NCI-H2107 treated with DMSO at 0.1 percent for 48 hours (cell line): ENCODE results near the gene ZBTB39.
"Not testable (repeated sequence)": the region's sequence is repeated elsewhere in the genome, so short reads cannot be mapped to it uniquely, and the experiment has no call there.

ENCODE experiments used
- DNase-seq: peaks from one replicate; lab custom pipeline; 2025; ENCODE audit not compliant: unreplicated experiment; lab: John Stamatoyannopoulos, UW

The ZBTB39 gene

GRCh38 chr12:57031138-57031725 is 24.9 kb upstream of the ZBTB39 start:
- peak; percentile 83 for DNase-seq

- DNase-seq, result no peak
Observed at GRCh38 chr12:57029457-57029856, 23.1 kb upstream of the ZBTB39 start.

- DNase-seq, result no peak
Observed at GRCh38 chr12:57027805-57028153, 21.4 kb upstream of the ZBTB39 start.

DNA sequence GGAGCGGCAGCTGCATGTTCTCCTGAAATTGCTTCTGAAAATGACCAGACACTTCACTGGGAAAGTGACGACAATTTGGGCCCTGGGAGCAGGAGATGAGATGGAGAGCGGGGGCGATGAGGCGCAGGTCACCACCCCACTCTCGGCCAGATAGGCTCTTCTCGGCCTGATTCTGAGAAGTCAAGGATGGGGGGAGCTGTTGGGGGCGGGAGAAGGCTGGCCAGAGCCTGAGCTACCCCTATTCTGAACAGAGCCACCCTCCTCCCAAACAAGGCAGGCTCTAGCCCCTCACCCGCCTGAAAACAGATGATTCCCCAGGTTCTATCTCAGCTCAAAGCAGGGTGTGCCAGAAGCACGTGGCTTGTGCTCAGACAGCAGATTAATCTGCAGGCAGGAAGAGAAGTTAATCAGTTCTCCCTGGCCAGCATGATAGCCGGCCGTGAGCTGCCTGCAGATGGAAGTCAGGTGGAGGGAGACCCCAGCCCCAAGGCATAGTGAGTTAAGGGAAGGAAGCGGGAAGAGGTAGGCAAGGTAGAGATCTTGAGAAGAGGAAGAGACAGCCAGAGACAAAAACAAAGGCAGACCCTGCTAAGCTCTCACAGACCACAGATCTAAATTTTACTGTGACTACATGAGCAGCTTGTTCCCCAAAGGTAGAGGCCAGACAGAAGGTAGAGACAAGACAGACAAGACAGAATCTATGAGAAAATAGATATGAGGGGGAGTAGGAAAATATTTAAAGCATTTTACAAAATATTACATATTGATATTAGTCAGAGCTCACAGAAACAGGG is 20.9 kb upstream of the ZBTB39 start:
- no peak for DNase-seq

GRCh38 chr12:57025196-57025595 is 18.9 kb upstream of the ZBTB39 start:
- no peak for DNase-seq

DNA sequence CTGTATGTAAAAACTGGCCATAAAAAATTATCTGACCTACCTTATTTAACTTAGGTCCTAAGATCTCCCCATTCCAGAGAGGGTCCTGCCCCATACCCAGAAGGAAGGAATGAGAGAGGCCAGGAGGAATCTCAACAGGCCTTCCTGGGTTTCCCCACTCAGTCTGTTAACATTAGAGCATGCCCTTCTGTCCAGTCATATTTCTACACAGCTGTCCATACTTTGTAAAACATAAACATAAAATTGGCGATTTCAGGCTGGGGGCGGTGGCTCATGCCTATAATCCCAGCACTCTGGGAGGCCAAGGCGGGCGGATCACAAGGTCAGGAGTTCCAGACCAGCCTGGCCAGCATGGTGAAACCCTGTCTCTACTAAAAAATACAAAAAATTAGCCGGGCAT is 16.0 kb upstream of the ZBTB39 start:
- not testable (repeated sequence) for DNase-seq

GRCh38 chr12:57019983-57020719 is 13.8 kb upstream of the ZBTB39 start:
- DNase-seq, result no peak

- no peak for DNase-seq
Observed at GRCh38 chr12:57018906-57019305, 12.6 kb upstream of the ZBTB39 start.

- not testable (repeated sequence) for DNase-seq
Observed at GRCh38 chr12:57018353-57018752, 12.0 kb upstream of the ZBTB39 start.

- DNase-seq, result no peak
Observed at GRCh38 chr12:57016348-57016747, 10.0 kb upstream of the ZBTB39 start, which contains the start of gene TAC3. TAC3 (minus strand) TSS chr12:57016529; CDS start chr12:57015797, 732 bp downstream.

DNA sequence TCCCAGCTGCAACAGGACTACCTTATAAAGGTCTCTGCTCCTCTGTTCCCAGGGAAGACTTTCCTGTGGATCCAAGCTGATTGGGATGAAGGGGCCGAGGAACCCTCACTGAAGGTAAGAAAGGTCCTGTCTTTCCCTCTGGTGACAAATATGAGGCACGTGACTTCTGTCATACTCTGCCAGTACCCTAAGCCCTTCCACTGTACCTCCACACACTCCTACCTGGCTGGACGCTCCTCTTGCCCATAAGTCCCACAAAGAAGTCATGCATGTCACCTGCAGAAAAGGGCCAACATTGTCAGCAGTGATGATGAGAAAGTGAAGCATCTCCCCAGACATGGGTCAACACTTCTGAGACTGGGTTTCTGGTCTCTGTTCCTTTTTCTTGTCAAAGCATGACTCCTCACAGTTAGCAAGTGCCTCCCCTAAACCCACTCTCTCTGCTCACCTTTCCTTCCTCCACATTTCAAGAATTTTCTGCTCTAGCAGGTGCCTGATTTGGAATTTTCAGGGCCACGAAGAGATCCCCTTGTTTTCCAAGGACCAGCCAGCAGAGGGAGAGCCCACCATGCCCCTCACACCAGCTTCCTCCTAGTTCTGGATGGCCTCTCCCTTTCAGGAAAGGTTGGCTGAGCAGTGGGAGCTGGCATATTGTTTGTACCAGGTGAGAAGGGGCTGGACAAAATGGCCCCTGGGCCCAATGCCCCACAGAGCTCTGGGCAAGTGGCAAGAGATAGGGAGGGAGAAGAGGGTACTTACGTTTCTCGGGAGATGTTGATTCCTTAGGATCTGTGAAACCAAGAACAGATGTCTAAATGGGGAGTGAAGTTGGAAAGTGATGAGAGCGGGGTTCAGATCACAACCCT is 6.5 kb upstream of the ZBTB39 start:
- DNase-seq, result no peak

DNA sequence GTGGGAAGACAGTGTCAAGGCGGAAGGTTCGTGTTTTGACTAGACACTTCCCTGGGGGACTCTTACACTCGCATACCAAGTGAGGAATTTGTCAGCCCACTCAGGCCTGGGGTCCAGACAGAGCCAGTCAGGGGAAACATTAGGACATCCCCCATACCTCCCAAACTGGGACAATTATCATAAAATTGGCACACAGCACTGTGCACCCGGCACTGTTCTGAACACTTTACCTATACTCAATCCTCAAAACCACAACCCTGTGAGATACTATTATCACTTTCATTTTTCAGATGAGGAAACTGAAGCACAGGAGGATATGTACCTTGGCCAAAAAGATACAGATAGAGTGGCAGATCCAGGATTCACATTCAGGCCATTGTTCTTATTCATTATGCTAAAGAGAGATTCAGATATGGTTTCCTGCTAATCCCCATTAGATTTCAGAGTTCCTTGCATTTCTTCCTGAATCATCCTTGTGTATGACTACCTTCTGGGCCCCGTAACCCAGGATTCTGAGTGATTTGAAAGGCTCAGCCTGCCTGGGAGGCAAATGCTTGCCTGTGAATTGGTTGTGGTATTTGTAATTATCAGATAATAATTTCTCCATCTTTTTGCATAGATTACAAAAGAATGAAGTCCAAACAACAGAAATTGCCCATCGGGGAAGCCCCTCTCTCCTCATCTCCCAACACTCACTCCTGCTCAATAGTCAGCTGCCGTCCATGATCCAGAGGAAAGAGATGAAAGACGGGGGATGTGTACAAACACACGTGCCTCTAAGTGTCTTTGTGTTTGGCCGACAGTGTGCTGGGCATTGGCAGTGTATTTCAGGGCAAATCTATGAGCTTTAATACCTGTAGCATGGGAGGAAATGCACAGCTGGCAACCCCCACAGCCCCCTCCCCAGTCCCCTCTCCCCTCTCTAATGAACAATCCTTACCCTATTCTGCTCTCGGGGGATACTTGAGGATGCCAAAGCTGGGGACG is 5.4 kb upstream of the ZBTB39 start:
- no peak for DNase-seq

DNA sequence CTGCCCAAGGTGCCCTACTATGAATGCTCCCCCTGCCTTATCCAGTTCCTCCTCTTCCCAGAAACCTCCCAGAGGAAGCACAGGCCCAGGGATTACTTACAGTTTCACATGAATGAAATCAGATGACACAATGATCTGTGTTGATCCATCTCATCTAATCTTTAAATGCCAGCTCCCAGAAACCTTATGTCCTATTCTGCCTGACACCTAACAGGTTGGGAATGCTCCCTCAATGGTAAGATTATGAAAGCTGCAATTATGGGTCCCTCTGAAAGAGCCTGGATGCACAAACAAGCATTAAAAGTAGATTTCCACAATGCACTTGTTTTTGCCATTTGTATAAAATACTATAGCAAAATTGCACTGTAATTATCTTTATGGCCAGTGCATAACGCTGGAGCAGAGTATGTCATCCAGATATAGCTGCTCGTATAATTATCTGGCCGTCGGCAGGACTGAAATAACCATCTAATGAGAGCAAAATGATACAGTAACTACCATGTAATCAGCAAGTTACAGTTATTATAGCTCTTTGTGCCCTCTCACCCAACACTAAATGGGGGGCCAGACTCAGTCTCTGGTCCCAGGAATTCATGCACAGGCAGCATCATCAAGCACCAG is 4.4 kb upstream of the ZBTB39 start:
- no peak for DNase-seq

DNA sequence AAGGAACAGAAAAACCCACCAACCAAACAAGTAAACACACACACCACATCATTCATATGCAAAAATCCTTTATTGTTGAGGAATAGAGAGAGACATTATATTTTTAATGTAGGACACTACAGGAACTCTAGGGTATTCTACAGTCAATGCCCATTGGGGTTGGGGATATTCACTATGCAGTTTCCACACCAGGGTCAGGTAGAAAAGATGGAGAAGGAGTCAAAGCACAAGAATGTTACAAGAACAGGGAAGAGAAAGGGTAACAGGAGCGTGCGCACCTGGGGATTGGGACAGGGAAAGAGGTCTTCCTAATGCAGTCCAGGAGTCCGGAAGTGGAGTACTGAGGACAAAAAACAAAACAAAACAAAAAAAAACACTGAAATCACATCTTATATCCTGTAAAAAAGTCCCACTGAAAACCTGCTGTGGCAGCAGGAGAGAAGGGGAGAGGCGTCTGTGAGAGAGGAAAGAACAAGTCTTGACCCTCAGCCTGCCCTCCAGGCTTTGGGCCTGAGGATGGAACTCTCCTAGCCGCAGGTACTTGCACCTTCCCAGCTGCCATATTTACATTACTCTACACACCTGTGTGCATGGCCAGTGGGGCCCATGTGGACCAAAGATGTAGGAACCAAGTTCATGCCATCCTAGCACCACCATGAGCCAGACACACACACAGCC is 3.7 kb upstream of the ZBTB39 start:
- DNase-seq, result no peak

DNA sequence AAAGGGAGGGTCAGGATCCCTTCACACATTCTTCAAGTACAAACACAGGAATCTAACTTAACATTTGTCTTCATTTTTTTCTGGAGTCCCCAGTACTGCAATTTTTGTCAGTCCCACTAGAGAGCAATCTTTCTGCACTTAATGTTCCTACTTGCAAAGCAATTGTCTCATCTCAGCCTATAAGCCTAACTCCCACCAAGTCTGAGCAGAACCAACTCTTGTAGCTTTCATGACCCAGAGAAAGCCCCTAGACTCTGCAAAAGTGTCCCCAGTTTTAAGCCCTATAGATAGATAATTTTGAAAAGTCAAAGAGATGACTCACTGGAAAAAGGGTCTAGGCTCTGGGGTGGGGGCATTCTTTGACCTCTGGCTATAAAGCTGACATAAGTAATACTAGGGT is 1.8 kb upstream of the ZBTB39 start:
- DNase-seq, result peak; percentile 80

DNA sequence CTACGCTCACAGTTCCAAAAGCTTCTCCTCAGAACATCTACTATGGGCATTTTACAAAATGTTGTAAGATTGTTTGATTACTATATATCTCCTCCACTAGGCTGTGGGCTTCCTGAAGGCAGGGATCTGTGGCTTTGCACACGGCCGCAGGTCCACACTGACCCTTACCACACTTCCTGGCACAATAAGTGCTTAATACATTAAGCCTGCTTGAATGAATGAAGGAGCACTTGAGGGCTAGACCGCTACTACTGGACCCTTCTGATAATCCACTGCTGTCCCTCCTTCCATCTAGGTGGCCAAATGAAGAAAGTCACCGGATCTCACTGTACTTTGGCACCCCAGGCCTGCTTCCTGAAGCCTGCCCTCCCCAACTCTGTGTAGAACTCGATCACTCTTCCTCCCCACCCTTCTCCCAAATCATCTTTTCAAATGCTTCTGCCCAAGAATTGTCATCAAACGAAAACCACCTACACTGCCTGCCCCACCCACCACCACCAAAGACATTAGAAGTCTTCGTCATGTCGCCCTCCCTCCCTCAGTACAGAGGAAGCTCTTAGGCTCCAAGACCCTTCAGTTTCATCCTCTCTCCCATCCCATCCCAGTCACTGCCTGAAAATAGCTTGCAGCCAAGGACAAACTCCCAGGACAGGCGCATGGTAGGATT is 596 bp upstream of the ZBTB39 start:
- no peak for DNase-seq

GRCh38 chr12:57004651-57005050 is 1.7 kb downstream of the ZBTB39 start:
- no peak for DNase-seq

GRCh38 chr12:57003395-57003794 is 3.0 kb downstream of the ZBTB39 start:
- DNase-seq, result no peak
